ENCODE results near the gene PYCR2.

DNA sequence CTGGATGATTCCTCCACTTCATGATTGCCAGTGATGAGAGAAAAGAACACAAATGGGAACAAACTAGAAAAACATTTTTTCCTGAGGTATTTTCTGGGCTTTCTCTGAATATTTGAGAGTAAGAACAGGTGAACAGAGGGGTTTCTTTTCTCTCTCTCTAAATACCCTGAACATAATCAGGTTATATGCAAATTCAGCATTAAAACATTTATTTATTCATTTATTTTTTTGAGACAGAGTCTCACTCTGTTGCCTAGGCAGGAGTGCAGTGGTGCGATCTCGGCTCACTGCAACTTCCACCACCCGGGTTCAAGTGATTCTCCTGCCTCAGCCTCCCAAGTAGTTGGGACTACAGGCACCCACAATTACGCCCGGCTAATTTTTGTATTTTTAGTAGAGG is 22.8 kb upstream of the PYCR2 start:
- no peak for TF ChIP-seq POLR2AphosphoS5 (IDR thresholded peaks at IDR 0.05; ENCODE audit: low read depth, low read length)
- no peak for TF ChIP-seq POLR2A (IDR thresholded peaks at IDR 0.05; ENCODE audit: low read depth, low read length)
- no peak for TF ChIP-seq TAF1 (IDR thresholded peaks at IDR 0.05; ENCODE audit: low read depth, low read length)
- TF ChIP-seq SPI1 (IDR thresholded peaks at IDR 0.05; ENCODE audit: low read depth, low read length): no peak
- TF ChIP-seq PAX5 (IDR thresholded peaks at IDR 0.05; ENCODE audit: insufficient read depth, low read length, severe bottlenecking): no peak
- no peak for TF ChIP-seq POU2F2 (IDR thresholded peaks at IDR 0.05; ENCODE audit: low read depth, low read length)
